NCI-H2171 treated with DMSO at 0.1 percent for 48 hours (cell line): ENCODE results near the gene BCAR3.
A peak's percentile ranks its signal among the peaks of the same experiment; 100 is the strongest.
"Not testable (repeated sequence)": the region's sequence is repeated elsewhere in the genome, so short reads cannot be mapped to it uniquely, and the experiment has no call there.

Experiments used
- DNase-seq: peaks from one replicate; lab custom pipeline; 2025; lab: John Stamatoyannopoulos, UW

The BCAR3 gene

DNA sequence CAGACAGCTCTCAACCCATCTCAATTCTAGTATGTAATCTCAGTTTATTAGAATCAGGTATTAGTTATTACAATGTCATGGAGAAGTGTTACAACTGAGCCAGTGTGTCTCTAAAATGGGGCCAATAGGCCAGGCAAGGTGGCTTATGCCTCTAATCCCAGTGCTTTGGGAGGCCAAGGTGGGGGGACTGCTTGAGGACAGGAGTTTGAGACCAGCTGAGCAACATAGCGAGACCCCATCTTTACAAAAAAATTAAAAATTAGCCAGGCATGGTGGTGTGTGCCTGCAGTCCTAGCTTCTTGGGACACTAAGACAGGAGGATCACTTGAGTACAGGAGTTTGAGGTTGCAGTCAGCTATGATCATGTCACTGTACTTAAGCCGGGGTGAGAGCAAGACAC lies 104.9 kb downstream of the BCAR3 start:
- DNase-seq = no peak

DNA sequence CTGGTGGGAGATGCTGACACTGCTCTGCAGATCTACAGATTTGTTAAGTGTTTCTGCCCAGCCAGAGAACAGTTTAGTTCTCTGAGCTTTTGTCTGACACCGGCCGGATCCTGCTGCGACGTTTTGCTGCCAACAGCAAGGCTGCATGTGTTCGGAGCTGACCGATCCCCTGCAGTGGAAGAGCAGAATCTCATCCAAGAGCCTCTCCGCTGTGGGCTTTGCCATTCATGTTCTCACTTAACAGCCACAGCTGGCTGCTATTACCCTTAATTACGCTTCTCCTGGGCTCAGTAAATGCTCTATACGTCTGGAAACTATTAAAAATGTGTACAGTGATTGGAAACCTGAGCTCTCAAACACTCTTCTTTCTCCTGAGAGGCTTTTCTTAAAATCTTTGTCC lies 105.3 kb downstream of the BCAR3 start:
- DNase-seq = peak; percentile 48

DNA sequence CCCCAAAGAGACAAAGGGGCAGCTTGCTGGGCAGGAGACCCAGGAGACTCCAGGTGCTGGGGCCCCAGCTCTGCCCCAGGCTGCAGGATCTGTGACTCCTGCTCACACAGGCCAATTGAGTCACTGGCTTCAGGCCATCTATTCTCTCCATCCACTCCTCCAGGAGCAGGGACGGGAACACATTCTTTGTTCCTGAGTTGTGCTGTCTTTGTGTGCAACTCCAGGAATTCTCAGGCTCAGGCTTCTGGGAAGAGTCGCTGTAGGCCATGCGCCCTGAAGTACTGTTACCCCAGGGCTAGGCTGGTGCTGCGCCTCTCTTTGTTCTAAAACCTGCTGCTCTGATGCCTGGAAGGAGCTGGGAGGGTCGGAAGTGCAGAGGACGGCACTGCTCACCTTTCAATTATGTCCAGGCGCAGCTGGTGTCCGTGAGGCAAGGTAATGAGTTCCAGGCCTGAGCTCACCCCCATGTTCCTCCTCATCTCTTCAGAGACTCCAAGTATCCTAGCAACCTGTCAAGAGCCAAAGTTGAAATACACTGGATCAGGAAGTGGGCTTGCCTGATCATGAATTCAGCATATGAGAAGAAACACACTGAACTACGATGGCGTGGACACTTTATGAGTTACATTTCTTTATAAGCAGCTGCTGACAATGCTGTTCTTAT lies 105.9 kb downstream of the BCAR3 start:
- DNase-seq = peak; percentile 41

DNA sequence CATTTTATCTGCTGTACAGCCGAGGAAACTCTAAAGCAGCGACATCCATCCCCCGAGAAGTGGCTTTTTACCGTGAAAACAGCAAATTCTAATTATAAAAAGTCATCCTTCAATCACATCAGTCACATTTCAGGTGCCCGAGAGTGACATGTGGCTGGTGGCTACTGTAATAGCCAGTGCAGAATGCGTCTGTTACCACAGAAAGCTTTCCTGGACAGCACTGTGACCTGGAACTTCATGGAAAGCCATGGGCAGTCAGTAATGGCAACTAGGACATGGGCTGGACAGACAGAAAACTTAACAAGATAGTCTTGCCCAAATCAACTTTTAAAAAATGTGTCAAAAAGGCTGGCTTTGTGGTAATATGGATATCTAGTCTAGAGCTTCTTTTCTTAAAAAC lies 106.6 kb downstream of the BCAR3 start:
- DNase-seq = no peak

DNA sequence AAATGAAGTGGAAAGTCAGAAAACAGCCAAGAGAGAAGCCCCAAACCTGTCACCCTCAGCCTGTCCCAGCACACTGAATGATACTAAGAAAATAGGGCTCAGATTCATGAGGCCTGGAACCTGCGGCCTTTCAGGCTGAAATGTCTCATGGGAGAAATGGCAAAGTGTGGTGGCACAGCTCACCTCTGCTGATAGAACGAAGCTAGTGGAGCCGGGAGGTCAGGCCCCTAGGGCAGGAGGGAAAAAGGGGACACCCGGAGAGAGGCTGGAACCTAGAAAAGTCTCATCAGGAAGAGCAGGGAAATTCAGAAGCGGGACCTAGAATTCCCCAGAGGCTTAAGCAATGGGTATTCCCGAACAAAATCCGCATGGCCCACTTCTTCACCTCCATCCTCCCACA lies 107.1 kb downstream of the BCAR3 start:
- DNase-seq = no peak

DNA sequence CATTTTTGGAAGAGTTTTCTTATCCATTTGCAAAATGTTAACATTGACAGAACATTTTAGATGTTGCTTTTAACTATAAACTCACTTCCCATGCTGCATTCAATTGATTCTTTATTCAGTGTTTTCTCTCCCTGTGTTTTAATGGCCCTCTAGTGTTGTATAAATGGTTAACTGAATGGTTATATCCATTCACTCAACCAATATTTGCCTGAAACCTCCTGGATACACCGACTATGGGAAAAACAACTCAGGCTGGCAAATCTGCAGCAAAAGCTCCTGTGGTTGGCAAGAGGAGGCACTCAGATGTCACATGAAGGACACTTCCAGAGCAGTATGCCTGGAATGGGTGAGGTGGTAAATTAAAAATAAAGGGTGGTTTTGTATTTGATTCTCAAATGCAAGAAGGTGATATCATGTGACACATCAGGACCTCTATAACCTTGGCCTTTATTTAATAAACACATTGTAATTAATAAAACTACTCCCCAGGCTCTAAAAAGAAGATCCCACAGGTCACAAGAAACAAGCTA lies 107.6 kb downstream of the BCAR3 start:
- no peak for DNase-seq

DNA sequence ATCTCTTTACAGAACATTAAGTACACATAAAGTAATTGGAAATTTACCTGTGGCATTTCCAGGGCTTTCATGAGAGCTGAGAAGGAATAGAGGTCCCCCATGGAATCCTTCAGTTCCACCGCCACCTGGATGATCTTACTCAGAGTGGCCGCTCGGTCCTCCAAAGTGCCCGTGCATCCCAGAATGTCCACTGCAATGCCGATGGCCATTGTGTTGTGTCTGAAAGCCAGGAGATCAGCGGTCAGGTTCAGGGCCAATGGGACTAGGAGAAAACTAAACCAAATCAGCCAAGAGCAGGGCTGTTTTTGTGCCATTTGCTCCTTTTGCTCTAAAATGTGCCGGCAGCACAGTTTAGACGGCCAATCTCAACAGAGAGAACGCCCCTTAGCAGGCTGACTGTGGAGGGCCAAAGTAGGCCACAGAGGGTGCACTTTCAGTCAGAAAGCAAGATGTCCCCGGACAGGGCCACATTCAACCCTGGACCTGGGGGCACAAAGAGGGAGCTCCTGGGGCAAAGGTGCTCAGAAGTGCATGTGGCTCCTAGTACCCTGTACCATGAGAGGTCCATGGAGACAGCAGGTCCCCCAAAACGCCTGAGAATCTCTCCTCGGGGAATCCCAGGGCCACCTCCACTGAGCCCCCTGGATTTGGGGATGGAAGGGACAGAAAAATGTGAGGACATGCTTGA lies 109.9 kb downstream of the BCAR3 start:
- no peak for DNase-seq

DNA sequence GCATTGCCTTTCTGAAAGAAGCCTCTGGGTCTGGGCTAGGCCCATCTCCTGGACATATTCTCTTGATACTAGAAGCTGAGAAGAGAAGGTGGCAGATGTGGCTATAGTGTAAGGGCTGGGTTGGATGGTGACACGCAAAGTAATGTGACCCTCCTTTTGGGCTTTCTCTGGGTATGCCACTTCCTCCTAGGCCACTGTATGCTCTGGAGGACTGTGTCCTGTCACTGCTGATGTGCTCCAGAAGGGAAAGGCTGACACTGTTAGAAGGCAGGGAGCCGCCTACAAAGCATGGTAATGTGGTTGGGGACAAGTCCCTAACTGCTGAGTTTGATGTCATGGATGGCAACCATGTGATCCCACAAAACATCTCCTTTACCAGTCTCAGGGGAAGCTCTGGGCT lies 112.1 kb downstream of the BCAR3 start:
- no peak for DNase-seq

DNA sequence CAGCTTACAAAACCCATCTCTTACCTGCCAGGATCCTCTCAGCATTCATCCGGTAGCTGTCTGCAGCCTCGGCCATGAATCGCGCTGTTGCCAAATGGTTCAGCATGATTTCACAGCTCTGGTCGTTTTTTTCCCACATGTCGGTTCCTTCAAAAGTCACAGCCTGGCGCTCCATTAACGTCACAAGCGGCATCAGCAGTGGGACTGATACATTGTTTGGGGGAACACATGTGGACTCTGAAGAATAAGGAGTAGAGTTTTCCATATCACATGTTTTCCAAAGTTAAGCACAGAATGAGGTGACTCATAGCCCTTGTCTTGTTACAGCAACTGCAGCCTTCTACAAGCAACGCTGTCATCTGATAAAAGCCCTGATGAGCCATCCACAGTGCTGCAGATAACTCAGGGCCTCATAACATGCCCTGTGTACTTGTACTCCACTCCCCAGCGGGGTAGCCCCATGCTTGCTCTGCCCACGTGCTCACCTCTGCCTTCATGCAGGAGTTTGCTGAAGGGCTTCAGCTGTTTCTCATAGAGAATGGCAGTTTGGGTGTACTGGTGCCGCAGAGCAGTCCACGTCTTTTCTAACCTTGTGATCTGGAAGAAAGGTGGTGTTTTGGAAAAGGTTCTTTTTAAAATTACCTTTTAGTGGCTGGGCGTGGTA lies 114.2 kb downstream of the BCAR3 start:
- DNase-seq = no peak

DNA sequence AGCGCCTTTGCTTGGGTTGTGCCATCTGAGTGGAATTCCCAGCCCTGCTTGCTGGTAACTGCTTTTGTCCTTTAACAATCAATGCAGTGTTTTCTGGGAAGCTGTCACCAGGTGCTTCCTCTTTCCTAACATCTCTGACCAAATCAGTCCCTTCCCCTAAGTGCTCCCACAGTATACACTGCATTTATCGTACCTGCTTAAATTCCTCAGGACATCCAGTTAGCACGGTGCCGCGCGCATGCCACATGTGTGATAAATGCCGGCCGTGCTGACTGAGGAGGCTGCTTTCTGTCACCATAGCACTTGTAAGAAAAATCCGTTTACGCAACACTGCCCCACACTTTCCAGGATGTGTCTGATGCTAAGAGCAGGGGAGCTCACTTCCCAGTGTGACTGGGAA lies 115.4 kb downstream of the BCAR3 start:
- no peak for DNase-seq

DNA sequence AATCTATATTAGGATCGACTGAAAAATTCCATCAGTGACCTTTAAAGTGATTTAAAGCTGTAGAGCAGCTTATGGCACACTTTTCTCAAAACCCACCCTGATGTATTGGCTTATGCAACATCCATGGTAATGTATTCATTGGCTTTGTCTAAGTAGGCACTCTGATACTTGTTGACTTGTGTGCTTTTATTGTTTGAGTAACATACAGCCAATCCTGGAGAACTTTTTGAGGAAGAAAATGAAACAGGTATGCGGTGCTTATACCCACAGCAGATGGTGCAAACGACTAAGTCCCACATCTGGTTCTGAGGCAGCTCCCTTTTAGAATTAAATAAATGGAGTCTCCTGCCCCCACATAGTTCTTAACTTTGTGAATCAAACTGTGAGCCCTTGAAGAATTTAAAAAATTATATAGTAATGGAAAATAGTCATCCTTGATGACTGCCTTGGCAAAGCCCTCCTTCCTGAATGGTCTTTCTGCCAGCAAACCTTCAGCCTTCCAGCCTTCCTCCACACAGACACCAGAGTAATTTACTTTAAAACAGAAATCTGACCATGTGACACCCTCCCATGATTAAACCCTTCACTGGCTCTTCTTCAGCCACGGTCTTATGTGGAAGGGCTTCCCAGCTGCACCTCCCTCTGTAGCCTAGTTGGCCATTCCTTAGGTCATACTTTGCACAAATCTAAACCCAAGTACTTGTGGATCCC lies 116.0 kb downstream of the BCAR3 start:
- no peak for DNase-seq

DNA sequence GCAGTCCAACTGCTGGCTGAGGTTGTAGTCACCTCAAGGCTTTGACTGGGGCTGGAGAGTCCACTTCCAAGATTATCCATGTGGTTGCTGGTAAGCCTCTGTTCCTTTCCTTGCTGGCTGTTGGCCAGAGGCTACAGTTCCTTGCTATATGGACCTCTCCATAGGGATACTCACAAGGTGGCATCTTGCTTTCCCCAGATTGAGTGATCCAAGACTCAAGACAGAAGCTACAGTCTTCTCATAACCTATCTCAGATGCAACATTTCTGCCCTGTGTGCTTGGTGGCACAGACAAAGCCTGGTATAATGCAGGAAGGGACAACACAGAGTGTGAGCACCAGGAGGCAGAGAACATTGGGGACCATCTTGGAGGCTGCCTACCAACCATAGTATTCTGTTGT lies 121.9 kb downstream of the BCAR3 start:
- DNase-seq = no peak

DNA sequence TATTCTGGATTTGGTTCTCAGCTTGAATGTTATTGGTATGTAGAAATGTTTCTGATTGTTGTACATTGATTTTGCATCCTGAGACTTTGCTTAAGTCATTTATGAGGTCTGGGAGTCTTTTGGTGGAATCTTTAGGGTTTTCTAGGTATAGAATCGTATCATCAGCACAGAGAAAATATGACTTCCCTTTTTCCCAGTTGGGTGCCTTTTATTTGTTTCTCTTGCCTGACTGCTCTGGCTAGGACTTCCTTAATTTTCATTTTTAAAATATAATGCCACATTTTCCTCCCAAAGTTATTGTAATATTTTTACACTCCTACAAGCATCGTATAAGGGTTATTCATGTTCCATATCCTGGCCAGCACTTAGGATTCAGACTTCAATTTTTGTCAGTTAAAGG lies 122.6 kb downstream of the BCAR3 start:
- DNase-seq = no peak

DNA sequence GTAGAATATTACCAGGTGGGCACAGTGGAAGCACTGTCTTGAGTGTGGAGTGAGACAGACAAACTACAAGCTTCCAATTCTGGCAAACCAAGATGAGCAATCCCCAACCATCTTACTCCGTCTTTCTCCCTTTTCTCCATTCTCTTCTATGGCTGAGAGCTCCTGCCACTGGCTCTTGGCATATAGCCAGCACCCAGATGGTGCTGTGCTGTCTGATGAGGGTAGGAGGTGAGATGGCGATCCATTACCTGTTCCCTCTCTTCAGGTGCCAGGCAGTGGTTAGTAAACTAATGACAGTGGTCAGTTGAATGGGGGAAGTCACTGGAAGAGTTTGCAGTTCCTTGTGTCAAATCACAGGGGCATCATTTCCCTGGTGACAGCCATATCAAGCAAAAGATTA lies 125.3 kb downstream of the BCAR3 start:
- DNase-seq = peak; percentile 72

DNA sequence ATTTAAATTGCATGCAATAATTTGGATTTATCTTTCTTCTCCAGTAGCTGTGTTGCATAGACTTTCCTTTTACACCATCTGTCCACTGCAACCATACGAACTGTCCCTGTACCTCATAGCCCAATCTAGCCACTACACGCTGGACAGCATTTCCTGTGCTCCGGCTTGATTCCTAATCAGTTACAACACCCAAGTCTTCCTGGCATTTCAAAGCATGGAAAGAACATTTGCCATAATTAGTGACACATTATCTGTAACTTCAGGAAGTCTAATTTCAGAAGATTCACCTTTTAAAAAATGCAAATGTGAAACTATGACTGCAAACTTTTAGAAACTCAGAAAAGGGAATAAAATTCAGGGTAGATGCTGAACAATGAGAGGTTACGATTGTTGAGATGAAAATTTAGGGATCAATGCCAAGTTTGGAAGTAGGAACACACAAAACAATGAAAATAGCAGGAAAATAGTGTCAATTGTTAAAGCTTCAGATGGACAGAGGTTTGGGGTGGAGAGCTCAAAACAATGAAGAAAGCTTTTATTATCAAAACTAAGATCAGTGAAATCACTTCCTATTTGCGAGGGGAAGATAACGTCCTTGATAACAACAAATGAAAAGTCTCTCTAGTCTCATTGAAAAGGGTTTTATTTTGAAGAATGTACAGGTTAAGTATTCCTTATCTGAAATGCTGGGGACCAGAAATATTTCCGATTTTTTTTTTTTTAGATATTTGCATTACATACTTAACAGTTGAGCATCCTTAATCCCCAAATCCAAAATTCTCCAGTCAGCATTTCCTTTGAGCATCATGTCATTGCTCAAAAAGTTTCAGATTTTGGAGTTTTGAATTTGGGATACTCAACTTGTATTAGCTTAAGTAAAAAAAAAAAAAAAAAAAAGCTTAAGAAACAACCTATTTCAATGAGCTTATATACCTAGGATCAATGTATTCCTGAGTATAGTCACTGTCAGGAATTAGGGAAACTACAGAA lies 126.5 kb downstream of the BCAR3 start:
- DNase-seq = no peak

DNA sequence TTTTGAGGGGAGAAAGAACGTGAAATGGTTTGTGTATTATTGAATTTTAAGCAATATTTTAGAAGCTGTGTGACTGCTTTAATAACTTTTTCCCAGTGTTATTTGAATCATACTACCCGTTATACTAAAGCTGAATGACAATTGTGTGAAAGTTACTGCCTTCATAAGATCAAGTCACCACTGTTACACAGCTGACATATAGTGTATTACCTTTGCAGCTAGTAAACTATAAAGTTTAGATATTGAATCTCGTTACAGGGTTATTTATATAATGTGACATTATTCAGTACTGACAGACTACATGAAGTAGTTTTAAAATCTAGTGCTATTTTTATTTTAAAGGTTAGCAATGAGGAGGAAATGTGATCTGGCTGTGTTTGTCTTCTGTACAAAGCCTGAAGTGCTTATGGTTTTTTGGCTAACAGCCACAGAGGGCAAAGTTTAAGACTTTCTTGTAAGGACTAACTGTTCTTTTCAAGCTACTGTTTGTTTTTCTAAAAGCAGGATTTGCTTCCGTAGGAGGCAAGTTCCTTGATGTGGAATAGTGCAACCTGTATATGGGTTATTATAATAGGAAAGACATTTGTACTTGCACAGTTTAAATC lies 127.6 kb downstream of the BCAR3 start:
- DNase-seq = not testable (repeated sequence)

DNA sequence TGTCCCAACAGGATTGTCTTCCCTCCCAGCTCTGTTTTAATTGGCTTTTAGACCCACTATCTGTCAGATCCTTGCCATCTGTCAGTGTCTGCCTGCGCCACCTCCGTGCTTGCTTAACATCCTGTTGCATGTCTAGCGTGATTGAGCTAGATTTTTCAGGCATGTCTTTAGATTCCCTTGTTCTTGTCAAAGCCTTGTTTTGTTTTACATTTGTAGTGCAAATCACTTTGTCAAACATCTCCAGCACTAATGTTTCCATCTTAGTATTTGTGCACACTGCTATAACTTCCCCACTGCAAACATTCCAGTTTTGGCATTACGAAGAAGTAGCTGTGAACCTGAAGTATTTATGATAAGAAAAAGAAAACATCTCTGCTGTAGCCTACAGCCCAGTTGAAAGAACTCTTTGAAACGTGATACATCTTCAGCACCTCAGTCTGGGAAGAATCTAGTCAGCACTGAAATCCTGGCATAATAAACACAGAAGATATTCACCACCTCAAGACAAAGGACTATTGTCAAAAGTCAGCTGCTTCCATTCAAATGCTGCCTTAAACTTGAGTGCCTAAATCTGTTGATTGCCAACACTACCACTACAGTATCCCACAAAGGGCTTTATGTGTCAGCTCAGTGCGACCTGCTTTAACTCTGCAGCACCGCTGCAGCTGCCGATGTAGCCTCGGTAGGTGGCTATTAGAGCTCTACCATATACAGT lies 128.7 kb downstream of the BCAR3 start:
- peak; percentile 73 for DNase-seq

DNA sequence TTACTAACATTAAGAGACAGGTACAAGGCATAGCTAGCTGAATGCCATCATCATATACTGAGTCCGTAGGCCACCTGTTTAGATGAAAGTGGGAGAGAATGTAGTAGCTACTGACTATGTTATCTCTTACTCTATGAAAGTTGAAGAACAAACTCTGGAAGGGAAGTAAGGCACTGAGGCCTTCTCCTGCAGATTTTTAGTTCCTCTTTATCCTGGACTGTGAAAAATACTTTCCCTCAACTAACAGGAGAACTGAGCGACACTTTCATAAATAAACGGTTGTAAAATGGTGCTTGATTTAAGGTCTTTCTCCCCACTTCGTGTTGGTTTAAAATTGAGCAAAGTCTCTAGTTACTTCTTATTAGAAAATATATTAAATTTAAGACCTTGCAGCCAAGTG lies 131.8 kb downstream of the BCAR3 start:
- no peak for DNase-seq

DNA sequence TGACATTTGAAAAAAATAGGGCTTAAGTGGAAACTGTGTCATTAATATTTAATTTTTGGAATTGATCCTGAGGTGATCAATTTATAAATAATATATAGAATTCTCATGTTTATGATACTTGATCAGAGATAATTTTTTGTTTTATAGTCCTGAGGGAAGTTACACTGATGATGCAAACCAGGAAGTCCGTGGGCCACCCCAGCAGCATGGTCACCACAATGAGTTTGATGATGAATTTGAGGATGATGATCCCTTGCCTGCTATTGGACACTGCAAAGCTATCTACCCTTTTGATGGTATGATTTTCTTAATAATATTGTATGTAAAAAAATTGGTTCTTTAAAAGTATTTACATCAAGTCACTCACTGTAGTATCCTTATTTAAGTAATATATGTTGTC lies 132.5 kb downstream of the BCAR3 start:
- DNase-seq = no peak

DNA sequence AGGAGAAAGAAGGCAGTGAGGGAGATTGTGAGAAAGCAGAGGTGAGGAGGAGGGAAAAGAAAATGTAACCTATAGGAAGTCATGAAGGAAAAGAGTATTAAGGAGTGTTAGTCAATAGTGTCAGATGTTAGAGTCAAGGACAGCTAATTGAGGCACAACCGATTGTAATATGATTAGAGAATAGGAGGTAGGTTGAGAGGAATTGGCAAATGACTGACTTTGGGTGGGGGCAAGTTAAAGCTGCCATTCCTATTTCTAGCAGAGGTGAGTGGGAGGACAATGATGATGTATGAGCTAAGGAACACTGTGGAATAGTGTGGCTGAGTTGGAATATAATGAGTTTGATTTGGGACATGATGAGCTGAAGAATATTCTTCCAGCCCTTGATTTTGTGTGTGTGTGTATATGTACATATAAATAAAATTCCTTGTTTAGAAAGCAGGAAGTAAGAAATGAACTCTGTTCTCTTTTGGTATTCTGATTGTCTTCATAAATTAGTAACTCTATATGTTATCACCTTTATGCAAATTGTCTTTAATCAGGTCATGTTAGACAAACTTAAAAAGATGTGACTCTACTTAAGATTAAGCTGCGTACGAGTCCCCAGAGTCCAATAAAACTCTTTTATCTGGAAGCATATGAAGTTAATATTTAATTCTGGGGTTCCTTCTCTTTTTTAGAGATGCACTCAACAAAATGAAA lies 135.3 kb downstream of the BCAR3 start:
- no peak for DNase-seq
